Raji (cell line): Measurements from ENCODE around the gene GSN.

Experiments used
- POLR2A ChIP-seq: IDR thresholded peaks from 2 replicates; pipeline ENCODE4 v1.6.1; 2011; ENCODE audit warnings: low read depth, low read length, control low read depth; ENCODE audit not compliant: insufficient read depth

Gene GSN

GRCh38 chr9:121310571-121310970 lies 42.6 kb downstream of the GSN start:
- no peak for TF ChIP-seq POLR2A

DNA sequence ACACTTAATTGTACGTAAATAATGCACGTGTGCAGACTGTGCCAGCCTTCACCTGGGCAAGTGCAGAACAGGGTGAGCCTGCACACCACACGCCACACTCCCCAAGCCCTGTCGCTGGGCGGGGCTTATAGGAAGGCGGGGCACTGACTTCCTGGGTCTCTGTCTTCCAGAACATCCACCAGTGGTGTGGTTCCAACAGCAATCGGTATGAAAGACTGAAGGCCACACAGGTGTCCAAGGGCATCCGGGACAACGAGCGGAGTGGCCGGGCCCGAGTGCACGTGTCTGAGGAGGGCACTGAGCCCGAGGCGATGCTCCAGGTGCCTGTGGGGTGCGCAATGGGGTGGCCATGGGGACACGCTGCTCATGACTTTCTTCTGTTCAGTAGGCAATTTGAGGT lies 44.2 kb downstream of the GSN start:
- TF ChIP-seq POLR2A, result no peak

- TF ChIP-seq POLR2A, result no peak
Measured at GRCh38 chr9:121313458-121314152, 45.6 kb downstream of the GSN start.

DNA sequence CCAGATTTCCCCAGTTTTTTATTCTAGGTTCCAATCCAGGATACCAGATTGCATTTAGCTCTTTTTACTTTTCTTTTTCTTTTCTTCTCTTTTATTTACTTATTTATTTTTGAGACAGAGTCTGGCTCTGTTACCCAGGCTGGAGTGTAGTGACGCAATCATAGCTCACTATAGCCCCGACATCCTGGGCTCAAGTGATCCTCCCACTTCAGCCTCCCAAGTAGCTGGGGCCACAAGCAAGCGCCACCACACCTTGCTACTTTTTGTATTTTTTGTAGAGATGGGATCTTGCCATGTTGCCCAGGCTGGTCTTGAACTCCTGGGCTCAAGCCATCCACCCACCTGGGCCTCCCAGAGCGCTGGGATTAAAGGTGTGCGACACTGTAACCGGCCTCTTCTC lies 48.4 kb downstream of the GSN start:
- no peak for TF ChIP-seq POLR2A

DNA sequence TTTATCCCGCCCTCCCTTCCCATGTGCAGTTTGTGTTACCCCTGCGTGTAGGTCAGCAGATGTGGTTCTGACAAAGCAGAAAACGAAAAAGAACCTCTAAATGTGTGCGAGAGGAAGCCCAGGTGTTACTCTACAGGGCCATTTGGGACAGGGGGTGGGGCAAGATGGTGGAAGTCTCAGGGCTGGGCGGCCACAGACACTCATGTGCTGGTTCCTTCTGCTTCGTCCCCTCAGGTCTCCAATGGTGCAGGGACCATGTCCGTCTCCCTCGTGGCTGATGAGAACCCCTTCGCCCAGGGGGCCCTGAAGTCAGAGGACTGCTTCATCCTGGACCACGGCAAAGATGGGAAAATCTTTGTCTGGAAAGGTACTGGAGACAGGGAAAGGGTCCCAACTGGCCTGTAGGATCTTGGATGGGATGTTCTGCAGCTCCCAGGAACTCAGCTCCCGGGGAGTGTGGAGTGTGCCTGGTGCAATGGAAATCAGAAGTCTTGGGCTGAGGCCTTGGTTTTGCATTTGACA lies 49.0 kb downstream of the GSN start:
- no peak for TF ChIP-seq POLR2A

GRCh38 chr9:121317737-121318630 lies 50.0 kb downstream of the GSN start:
- no peak for TF ChIP-seq POLR2A

- TF ChIP-seq POLR2A, result no peak
Measured at GRCh38 chr9:121318631-121319382, 50.8 kb downstream of the GSN start.

- no peak for TF ChIP-seq POLR2A
Measured at GRCh38 chr9:121319383-121319780, 51.4 kb downstream of the GSN start.

DNA sequence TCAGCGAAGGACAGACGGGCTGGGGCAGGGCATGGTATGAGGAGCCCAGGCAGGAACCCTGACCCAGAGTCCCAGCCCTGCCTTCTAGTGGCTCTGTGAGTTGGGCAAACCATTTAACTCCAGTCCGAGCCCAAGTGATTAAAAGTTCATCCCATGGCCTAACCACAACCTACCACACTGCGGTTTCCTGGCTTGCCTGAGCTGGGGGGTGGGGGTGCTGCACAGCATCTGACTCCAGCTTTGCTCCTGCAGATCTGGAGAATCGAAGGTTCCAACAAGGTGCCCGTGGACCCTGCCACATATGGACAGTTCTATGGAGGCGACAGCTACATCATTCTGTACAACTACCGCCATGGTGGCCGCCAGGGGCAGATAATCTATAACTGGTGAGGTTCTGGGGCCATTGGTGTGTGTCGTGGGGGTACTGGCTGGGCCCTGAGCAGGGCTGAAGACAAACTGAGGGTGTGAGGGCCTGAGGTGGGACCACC lies 53.1 kb downstream of the GSN start:
- TF ChIP-seq POLR2A, result no peak

DNA sequence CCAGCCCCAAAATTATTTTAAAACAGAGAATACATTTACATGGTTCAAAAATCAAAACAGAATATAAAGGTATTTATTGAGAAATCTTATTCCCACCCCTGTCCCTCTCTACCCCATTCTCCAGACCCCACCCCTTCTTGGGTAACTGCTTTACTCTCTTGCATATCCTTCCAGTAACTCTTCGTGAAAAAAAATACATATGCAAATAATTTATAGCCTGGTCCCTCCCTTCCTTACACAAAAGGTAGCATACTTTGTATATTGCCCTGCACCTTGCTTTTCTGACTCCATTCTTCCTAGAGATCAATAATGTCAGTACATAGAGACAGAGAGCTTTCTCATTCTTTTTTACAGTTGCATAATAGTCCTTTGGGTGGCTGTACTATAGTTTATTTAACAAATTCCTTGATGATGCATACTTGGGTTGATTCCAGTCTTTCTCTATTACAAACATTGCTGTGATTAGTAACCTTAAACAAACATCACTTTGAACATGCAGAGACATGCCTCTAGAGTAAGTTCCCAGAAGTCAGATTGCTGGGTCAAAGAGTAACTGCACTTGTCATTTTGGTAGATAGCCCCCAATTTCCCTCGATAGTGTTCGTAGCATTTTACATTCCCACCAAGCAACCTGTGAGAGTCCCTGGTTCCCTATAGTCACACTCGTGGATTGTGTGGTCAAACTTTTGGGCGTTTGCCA lies 54.2 kb downstream of the GSN start:
- TF ChIP-seq POLR2A, result no peak

DNA sequence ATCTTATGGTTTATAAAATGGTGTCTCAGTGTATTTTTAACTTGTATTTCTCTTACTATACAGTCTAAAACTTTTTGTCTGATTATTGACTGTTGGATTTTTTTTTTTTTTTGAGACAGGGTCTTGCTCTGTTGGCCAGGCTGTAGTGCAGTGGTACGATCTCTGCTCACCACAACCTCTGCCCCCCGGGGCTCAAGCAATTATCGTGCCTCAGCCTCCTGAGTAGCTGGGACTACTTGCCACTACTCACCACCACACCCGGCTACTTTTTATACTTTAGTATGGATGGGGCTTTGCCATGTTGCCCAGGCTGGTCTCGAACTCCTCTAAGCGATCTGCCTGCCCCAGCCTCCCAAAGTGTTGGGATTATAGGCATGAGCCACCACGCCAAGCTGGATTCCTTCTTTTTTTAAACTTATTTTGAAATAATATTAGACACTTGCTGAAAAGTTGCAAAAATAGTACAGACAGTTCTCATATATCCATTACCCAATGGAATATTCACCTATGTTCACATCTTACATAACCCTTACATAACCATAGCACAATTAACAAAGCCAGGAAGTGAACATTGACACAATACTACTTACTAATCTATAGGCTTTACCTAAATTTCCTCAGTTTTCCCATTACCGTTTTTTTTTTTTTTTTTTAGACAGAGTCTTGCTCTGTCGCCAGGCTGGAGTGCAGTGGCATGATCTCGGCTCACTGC lies 54.9 kb downstream of the GSN start:
- no peak for TF ChIP-seq POLR2A

- TF ChIP-seq POLR2A, result no peak
Measured at GRCh38 chr9:121323449-121324151, 55.6 kb downstream of the GSN start.

GRCh38 chr9:121324316-121324715 lies 56.4 kb downstream of the GSN start:
- TF ChIP-seq POLR2A, result no peak
